ENCODE measurements around the gene RERE.

GRCh38 chr1:8586438-8586837 lies 231.0 kb downstream of the RERE start:
- TF ChIP-seq CTCF (IDR thresholded peaks at IDR 0.05; ENCODE audit: poor library complexity) (no peak), EZH2phosphoT487 (IDR thresholded peaks at IDR 0.05; ENCODE audit: low read depth, severe bottlenecking, unreplicated experiment) (no peak), EZH2 (IDR thresholded peaks at IDR 0.05; ENCODE audit: borderline replicate concordance) (no peak)

All from hepatocyte (in vitro differentiated cells).